Uterus (tissue), 2 donors: ENCODE data around the gene CC2D2B.

Experiments used
- POLR2A ChIP-seq, 2 donors: fragments of 450-650 bp; IDR thresholded peaks; one replicate each; pipeline ENCODE4 v1.6.1; 2016; ENCODE audit warnings: antibody characterized with exemption in 2 of 2, mild to moderate bottlenecking in 1 of 2, moderate library complexity in 1 of 2
- TF ChIP-seq, protein P1 (sequence below), 4 experiments: fragments of 200-600 bp in 2 of 4; fragments of 450-650 bp in 2 of 4; sonication (generic) in 2 of 4; IDR thresholded peaks; one replicate each; pipeline ENCODE4 v1.5.1; 2016 to 2019; ENCODE audit warnings: antibody characterized with exemption in 4 of 4, mild to moderate bottlenecking in 2 of 4, moderate library complexity in 1 of 4

- TF ChIP-seq, protein P1, sequence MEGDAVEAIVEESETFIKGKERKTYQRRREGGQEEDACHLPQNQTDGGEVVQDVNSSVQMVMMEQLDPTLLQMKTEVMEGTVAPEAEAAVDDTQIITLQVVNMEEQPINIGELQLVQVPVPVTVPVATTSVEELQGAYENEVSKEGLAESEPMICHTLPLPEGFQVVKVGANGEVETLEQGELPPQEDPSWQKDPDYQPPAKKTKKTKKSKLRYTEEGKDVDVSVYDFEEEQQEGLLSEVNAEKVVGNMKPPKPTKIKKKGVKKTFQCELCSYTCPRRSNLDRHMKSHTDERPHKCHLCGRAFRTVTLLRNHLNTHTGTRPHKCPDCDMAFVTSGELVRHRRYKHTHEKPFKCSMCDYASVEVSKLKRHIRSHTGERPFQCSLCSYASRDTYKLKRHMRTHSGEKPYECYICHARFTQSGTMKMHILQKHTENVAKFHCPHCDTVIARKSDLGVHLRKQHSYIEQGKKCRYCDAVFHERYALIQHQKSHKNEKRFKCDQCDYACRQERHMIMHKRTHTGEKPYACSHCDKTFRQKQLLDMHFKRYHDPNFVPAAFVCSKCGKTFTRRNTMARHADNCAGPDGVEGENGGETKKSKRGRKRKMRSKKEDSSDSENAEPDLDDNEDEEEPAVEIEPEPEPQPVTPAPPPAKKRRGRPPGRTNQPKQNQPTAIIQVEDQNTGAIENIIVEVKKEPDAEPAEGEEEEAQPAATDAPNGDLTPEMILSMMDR (IDR thresholded peaks at IDR 0.05), result no peak
- no peak for TF ChIP-seq POLR2A (IDR thresholded peaks at IDR 0.05)
Observed at GRCh38 chr10:96082153-96082552, 174.4 kb downstream of the CC2D2B start.
